GM21825 (cell line): ENCODE results near the gene HNRNPD.
A peak's percentile ranks its signal among the peaks of the same experiment; 100 is the strongest.
"Not testable (repeated sequence)": the region's sequence is repeated elsewhere in the genome, so short reads cannot be mapped to it uniquely, and the experiment has no call there.

Source experiments
- ATAC-seq: cut with Tn5 transposase; IDR thresholded peaks from one replicate; pipeline ENCODE4 v1.9.1; 2021; ENCODE audit warnings: mild to moderate bottlenecking, moderate library complexity; ENCODE audit not compliant: unreplicated experiment

Gene HNRNPD, protein sequence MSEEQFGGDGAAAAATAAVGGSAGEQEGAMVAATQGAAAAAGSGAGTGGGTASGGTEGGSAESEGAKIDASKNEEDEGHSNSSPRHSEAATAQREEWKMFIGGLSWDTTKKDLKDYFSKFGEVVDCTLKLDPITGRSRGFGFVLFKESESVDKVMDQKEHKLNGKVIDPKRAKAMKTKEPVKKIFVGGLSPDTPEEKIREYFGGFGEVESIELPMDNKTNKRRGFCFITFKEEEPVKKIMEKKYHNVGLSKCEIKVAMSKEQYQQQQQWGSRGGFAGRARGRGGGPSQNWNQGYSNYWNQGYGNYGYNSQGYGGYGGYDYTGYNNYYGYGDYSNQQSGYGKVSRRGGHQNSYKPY

DNA sequence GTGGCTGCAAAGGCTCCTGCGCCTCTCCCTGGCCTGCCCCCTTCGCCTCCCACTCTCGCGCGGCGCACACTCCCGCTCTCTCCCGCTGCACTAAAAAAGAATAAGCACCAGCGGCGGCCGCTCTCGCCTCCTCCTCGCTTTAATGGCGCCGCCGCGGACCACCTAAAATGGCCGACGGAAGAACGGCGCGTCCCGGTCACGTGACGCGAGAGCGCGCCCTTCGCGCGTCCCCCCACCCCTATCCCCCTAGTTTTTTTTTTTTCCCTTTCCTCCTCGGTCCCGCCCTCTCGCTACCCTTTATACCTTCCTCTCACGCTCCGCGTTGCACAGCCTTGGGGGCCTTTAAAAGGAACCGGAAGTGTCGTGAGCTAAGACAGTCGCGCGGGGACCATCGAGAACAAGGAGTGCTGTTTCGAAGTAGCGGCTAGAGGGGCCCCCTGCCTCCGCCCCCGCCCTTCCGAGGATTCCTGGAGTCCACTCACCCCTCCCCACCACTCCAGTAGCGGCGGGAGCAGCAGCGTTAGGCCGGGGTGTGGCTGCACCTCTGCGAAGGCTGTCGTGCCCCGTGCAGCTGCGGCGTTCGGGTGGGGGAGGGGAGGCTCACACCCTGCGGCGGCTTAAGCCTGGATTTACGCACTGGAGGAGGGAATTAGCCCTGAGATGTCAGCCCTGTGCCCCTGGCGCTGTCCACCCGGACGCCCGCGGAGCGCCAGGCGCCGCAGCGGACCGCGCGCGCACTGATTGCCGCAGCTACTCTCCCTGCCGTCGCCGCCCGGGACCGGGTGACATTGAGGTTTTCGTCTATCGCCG, at the start of gene HNRNPD:
HNRNPD (minus strand) TSS at position 176 of the 810 bp plus-strand sequence. CDS start 313 bp downstream, outside the sequence.
- ATAC-seq = peak; percentile 93

DNA sequence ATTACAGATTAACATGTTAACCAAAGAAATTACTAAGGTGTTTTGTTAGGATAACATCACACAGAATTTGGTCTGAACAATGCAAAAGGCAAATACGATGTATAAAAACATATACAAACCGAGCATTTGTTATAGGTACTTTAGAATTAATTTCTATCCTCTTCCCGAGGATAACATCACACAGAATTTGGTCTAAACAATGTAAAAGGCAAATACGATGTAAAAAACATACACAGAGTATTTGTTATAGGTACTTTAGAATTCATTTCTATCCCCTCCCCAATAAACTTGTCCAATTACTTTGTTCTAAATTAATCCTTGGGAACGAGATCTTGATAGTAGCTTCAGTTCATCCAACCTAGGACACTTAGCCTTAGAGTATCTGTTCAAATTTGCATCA, 48.8 kb upstream of the HNRNPD start:
- no peak for ATAC-seq

DNA sequence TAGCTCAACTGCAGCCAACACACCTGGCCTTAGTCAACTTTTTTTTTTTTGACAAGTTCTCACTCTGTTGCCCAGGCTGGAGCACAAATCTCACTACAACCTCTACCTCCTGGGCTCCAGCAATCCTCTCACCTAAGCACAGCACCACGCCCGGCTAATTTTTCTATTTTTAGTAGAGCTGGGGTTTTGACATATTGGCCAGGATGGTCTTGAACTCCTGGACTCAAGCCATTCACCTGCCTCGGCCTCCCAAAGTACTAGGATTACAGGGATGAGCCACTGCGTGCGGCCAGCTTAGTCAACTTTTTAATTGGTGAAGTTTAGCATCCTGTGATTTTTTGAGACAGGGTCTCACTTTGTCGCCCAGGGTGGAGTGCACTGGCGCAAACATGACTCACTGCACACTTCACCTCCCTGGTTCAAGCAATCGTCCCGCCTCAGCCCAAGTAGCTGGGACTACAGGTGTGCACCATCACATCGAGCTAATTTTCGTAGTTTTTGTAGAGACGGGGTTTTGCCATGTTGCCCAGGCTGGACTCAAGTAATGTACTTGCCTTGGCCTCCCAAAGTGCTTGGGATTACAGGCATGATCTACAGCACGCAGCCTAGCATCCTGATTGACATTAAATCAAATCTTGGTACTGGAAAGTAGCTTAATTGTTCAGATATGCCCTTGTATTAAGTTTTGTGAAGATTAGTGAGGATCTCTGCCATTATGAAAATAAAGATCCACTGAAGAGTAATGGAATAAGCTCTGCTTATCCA, 48.2 kb upstream of the HNRNPD start:
- ATAC-seq = no peak

DNA sequence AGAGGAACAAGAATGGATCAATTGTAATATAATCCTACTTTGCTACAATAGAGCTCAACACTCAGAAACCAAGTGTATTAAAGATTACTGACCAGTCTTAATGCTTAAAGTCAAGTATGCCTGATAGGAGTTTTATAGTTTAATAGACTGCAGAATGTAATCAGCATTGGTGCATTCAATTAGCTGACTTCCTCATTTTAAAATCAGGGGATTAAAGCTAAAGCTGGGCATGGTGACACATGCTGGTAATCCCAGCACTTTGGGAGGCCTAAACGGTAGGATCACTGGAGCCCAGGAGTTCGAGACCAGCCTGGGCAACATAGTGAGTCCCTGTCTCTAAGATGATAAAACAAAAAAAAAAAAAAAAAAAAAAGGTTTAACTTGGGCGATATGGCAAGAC, 45.7 kb upstream of the HNRNPD start:
- no peak for ATAC-seq

DNA sequence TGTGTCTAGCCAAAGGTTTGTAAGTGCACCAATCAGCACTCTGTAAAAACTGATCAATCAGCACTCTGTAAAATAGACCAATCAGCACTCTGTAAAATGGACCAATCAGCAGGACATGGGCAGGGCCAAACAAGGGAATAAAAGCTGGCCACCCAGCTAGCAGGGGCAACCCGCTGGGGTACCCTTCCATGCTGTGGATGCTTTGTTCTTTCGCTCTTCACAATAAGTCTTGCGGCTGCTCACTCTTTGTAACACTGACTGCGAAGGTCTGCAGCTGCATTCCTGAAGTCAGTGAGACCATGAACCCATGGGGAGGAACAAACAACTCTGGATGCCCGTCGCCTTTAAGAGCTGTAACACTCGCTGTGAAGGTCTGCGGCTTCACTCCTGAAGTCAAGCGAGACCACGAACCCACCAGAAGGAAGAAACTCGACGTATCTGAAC, 42.2 kb upstream of the HNRNPD start:
- no peak for ATAC-seq

DNA sequence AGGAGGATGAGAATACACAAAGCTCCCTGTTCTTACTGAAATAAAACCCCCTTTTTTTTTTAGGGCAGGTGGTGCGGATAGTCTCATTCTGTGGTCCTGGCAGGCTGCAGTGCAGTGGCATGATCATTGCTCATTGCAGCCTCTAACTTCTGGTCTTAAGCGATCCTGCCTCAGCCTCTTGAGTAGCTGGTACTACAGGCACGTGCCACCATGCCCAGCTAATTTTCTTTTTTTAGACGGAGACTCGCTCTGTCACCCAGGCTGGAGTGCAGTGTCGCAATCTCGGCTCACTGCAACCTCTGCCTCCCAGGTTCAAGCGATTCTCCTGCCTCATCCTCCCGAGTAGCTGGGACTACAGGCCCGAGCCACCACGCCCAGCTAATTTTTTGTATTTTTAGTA, 41.3 kb upstream of the HNRNPD start:
- not testable (repeated sequence) for ATAC-seq

DNA sequence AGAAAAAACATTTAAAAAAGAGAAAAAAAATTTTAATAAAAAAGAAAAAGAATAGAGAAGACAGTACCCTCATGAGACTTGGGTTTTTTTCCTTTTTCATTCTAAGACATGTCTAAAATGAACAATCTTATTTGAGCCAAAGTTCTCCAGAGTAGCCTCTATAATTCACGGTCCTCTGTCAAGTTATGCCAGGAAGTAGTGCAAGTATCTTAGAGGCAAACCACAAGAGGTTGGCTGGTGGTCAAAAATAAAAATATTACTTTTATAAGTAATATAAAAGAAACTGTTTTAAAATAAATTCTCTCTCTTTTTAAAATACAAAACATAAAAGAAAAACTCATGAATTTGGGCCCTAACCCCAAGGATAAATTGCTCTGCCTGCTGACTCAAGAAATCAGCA, 29.9 kb upstream of the HNRNPD start:
- no peak for ATAC-seq

DNA sequence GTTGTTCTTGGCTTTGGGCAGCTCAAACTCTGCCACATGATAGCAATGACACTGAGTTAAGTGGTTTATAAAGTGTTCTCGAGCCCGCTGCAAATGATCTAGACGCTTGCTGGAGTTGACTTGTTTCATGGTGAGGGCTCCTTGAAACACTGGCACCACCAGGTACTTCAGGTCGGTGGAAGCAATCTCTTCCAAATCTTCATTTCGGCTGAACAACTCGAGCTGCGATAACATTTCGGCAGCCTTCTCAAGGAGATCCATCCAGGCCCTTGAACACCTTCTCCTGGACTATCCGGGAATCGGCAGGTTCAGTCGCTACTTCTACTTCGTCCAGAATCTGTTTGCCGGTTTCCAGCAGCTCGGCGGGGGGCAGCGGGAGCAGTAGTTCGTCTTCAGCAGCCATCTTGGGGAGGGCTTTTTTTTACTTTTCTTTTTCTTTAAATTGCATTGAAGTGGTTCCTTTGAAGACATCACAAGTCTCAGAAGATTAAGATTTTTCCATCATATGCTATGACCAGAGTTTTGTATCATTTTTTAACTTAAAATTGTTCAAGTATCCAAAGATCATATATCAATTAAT, 28.5 kb upstream of the HNRNPD start:
- no peak for ATAC-seq

DNA sequence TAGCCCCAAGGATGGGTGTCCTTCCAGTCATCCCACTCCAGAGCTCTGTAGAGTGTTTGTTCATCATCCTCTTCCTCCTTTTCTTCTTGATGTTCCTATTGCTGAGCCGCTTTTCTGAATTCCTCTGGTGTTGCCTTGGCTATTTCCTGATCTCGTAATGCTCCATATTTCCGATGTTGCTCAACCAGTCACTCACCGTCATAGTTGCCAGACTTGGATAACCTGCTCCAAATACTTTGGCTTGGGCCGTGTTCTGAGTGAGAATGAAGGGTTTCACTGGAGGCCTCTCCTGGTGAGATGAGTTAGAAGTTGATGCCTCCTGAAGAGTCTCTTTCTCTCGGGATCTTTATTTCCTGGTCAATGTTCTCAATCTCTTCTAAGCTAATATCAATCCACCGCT, 27.8 kb upstream of the HNRNPD start:
- no peak for ATAC-seq

DNA sequence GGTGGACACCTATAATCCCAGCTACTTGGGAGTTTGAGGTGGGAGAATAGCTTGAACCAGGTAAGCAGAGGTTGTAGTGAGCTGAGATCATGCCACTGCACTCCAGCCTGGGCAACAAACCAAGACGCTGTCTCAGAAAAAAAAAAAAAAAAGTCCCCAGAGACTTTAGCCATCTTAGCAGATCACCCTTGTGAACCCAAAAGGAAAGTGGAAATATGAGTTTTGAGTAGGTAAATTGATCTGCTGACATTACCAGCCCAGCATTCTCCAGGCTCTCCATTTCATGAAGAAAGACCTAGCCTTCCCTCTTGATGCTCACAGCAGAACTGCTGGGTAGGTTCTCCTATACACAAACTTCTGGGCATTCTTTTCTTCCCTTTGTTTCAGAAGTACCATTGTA, 24.5 kb upstream of the HNRNPD start:
- no peak for ATAC-seq

DNA sequence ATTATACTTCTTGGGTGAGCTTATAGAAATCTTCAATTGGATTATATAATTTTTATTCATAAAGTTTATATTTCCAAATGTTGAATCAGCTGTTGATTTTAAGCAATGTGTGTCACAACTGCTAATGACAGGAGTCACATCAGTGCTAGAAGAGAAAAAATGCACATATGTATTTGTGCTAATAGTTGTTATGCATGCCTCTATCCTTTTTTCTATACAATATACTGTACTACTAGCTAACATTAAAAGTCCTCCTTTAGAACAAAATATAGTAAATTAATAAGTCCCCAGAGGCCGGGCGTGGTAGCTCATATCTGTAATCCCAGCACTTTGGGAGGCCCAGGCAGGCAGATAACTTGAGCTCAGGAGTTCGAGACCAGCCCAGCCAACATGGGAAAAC, 23.7 kb upstream of the HNRNPD start:
- ATAC-seq = no peak

DNA sequence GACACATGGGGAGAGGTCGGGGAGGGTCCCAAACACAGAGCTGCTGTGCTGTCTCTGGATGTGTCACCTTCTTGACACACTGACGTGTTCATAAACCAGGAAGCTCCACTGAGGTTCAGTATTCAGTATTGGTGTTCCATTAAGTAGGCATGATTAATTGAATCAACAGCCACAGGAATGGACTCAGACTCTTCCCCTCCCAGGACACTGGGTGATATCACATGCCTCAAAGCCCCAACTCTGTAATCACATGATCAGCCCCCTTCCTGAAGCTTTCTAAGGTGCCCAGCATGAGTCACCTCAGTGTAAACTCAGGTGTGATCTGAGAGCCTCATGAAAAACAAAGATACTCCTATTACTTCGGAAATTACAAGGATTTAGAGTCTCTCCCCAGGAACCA, 21.1 kb upstream of the HNRNPD start:
- ATAC-seq = no peak

DNA sequence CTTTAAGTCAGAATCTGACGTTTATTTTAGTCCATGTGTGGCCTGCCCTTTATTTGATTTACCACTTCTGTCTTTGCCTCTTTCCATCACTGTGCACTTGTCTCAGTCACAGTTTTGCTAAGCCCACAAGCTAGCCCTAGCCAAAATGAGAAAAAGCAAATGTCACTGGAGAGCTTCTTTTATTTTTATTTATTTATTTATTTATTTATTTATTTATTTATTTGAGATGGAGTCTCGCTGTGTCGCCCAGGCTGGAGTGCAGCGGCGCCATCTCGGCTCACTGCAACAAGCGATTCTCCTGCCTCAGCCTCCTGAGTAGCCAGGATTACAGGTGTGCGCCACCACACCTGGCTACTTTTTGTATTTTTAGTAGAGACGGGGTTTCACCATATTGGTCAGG, 16.3 kb upstream of the HNRNPD start:
- not testable (repeated sequence) for ATAC-seq

DNA sequence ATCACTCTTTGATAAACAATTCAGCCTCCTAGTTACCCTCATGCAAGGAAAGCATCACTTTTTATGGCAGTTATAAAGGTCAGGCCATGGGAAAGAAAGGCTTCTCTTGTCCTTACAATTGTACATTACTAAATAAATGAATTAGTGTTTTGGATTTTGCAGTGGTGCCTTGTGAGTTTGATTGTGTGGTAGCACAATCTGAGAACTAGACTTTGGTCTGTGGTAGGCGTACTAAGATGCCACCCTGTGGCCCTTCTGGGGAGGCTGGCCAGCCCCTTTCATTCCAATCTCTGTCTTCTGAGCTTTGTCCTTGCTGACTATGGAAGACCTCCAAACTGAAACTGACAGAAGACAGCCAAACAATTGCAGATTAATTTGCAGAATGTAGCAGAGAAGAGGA, 14.6 kb upstream of the HNRNPD start:
- no peak for ATAC-seq

DNA sequence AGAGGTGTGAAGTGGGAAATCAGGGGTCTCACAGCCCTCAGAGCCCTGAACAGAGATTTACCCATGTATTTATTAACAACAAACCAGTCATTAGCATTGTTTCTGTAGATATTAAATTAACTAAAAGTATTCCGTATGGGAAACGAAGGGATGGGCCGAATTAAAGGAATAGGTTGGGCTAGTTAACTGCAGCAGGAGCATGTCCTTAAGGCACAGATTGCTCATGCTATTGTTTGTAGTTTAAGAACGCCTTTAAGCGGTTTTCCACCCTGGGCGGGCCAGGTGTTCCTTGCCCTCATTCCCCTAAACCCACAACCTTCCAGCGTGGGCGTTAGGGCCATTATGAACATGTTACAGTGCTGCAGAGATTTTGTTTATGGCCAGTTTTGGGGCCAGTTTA, 12.5 kb upstream of the HNRNPD start:
- ATAC-seq = not testable (repeated sequence)

DNA sequence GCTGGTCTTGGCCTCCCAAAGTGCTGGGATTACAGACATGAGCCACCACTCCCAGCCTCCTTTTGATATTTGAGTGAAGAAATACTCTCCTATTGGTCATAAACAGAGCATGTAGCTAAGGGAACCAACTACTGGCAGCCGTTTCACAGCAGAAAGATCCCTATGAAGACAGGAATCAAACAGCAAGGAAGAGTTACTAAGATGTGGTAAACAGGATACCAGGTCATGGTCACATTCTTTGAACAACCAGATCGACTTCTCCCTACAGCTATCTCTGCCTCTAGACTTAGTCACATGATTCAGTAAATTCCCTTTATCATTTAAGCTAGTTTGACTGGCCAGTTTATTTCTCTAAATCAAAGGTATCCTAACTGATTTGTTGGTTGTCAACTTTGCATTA, 9.0 kb upstream of the HNRNPD start:
- no peak for ATAC-seq

DNA sequence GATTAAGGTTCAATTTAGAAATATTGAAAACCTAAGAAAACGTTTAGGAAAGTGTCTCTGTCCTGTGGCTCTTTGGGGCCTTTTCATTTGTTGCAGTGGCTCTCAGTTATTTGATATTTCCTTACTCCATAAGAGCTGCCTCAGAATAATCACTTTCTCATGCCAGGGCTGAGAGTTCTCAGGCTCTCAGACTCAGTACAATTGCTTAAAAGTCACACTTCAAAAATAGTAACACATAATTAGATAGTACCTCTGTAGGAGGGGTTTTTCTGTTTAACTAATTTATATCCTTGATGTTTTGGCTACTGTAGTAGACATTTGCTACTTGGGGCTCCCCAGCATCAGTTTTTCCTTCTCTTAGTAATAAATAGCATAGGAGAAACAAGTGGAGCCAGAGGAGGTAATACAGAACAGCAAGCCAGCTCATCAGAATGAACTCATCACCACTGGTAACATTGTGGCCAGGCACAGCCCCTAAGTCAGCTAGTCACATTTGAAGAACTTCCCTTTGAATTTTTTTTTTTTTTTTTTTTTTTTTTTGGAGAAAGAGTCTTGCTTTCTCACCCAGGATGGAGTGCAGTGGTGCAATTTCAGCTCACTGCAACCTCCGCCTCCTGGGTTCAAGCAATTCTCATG, 8.0 kb upstream of the HNRNPD start:
- no peak for ATAC-seq

DNA sequence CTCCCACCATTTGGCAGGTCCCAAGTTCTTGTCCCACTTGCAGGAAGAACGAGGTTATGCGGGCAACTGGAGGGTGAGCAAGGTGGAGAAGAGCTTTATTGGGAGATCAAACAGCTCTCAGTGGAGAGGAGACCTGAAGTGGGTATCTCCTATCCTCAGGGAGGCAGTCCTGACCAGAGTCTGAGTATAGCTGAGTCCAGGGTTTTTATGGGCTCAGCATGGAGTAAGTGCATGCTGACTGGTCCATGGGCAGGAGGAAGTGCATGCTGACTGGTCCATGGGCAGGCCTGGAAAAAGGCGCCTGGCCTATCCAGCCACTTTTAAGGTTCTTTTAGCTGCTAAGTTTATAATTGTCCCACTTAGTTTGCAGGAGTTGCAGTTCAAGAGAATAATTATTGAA, 7.4 kb upstream of the HNRNPD start:
- no peak for ATAC-seq

DNA sequence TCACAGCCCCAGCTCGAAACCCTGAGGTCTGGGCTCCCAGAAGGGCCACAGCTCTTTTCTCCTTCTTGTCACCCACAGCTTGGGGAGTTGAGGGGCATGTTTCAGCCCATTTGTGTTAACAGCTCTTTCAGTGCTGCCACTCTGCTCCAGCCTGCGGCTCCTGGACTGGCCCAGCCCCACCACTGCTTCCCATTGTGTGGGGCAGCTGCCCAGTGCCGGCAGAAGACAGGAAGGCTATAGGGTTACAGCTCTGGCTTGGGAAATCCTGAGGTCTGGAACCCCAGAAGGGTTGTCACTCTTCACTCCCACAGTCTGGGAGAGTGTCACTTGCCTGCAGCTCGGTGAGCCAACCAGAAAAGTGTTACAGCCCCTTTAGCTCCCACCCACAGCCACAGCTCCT, 7.0 kb upstream of the HNRNPD start:
- no peak for ATAC-seq

DNA sequence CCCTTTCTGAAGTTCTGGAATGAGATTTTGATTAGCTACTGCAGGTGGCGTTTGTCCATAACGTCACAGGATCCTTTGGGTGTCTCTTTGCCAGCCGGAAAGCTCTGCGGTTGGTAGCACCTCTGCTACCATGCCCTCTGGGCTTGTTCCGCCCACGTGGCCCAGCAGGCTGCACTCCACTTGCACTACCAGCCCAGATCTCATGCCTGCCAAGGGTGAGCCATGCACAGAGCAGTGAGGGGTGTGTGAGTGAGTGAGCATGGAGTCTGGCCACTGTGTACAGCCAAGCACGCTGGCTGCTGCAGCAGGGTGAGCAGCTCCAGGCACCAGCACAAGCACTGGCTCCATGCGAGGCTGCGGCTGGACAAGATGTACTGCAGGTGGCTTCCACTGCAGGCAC, 6.6 kb upstream of the HNRNPD start:
- ATAC-seq = no peak

DNA sequence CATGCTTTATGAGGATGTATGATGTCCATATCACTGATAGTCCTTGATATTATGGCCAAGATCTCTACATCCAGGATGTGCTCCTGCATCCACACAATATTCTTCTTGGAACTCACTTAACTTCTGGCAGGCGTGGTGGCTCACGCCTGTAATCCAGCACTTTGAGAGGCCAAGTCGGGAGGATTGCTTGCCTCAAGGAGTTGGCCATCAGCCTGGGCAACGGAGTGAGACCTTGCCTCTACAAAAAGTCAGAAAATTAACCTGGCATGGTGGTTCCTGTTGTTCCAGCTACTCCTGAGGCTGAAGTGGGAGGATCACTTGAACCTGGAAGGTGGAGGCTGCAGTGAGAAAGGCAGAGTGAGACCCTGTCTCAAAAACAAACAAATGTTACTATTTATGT, 2.3 kb upstream of the HNRNPD start:
- ATAC-seq = no peak
